Endothelial cell of umbilical vein (primary cell): ENCODE results near the gene BMPER. TPM values are rescaled to one million over a fixed set of nuclear protein-coding genes. Genes with fewer than 3 reads are reported as not detected.

Experiments used
- BruUV-seq: library from RNA; stranded (reverse); fragments of 400-500 nt; replicated peaks from 2 replicates; lab custom pipeline; 2021; lab: Mats Ljungman, UMichigan
- CTCF ChIA-PET: fragments of 300-600, 350-600 bp; sonication (Branson Sonifier 250); formaldehyde crosslinking; loops from one replicate; lab custom pipeline; 2021; ENCODE audit warnings: antibody characterized with exemption, inconsistent platforms; lab: Charles Lee
- POLR2A ChIA-PET: fragments of 300-600, 350-600 bp; sonication (Branson Sonifier 250); formaldehyde crosslinking; loops from one replicate; lab custom pipeline; 2021; ENCODE audit warnings: antibody characterized with exemption, inconsistent platforms; lab: Charles Lee
- DNase-seq: peaks from one replicate; pipeline ENCODE4 v3.0.0-alpha.2; 2011; ENCODE audit warnings: low read depth, low spot score
- FAIRE-seq: peaks from 2 replicates; lab custom pipeline; 2011; peaks lifted over from hg19 to GRCh38; lab: Jason Lieb, UNC
- H2AFZ ChIP-seq: 2 replicates; pipeline ENCODE4 v1.6.0; 2012; ENCODE audit warnings: low read depth, low read length, control low read depth, inconsistent platforms
- H3K27ac ChIP-seq: 2 replicates; pipeline ENCODE4 v1.5.1; 2011; ENCODE audit warnings: low read depth, mild to moderate bottlenecking, control low read depth, low read length, moderate library complexity; ENCODE audit not compliant: insufficient read depth
- H3K27me3 ChIP-seq, 2 experiments: 2 replicates each; pipeline versions ENCODE4 v1.6.0 to v1.6.1; 2011; ENCODE audit warnings: low read length in 2 of 2, mixed read lengths in 1 of 2; ENCODE audit not compliant: control insufficient read depth in 2 of 2, insufficient read depth in 2 of 2
- H3K36me3 ChIP-seq, 2 experiments: 2 replicates in 1 of 2; 3 replicates in 1 of 2; pipeline ENCODE4 v1.5.1; 2011; ENCODE audit warnings: low read length in 2 of 2, mild to moderate bottlenecking in 1 of 2, moderate library complexity in 1 of 2; ENCODE audit not compliant: control insufficient read depth in 2 of 2, insufficient read depth in 2 of 2; ENCODE audit errors: extremely low read depth in 1 of 2
- H3K4me1 ChIP-seq: 3 replicates; pipeline ENCODE4 v1.5.1; 2011; ENCODE audit warnings: mild to moderate bottlenecking, low read length; ENCODE audit not compliant: control insufficient read depth, insufficient read depth; ENCODE audit errors: extremely low read depth
- H3K4me2 ChIP-seq: 2 replicates; pipeline ENCODE4 v1.6.1; 2011; ENCODE audit warnings: low read length, control low read depth, mixed read lengths; ENCODE audit not compliant: insufficient read depth
- H3K4me3 ChIP-seq, 3 experiments: fragments of 200-600 bp in 1 of 3; sonication (generic), shearing (Covaris generic) in 1 of 3; replicated peaks in 1 of 3; 2 replicates each; pipeline ENCODE4 v1.5.1; 2011 to 2016; ENCODE audit warnings: control low read depth in 3 of 3, low read length in 3 of 3, mild to moderate bottlenecking in 2 of 3, inconsistent platforms in 1 of 3, low read depth in 1 of 3, moderate library complexity in 1 of 3; ENCODE audit not compliant: insufficient read depth in 1 of 3
- H3K79me2 ChIP-seq: 2 replicates; pipeline ENCODE4 v1.6.0; 2012; ENCODE audit warnings: low read length, inconsistent platforms; ENCODE audit not compliant: control insufficient read depth, insufficient read depth
- H3K9ac ChIP-seq: replicated peaks from 2 replicates; pipeline ENCODE3; 2011; ENCODE audit warnings: low read length, control low read depth; ENCODE audit not compliant: insufficient read depth; ENCODE audit errors: extremely low read depth
- H3K9me1 ChIP-seq: replicated peaks from 3 replicates; pipeline ENCODE4 v1.6.0; 2011; ENCODE audit warnings: mild to moderate bottlenecking, low read length; ENCODE audit not compliant: control insufficient read depth, insufficient read depth; ENCODE audit errors: extremely low read depth
- H3K9me3 ChIP-seq: replicated peaks from 2 replicates; pipeline ENCODE4 v1.5.1; 2012; ENCODE audit warnings: low read length, inconsistent platforms; ENCODE audit not compliant: control insufficient read depth, insufficient read depth
- H4K20me1 ChIP-seq: replicated peaks from 2 replicates; pipeline ENCODE3; 2011; ENCODE audit warnings: mild to moderate bottlenecking, low read length; ENCODE audit not compliant: control insufficient read depth, insufficient read depth; ENCODE audit errors: extremely low read depth
- CTCF ChIP-seq, 2 donors: IDR thresholded peaks; 1 replicate in 1 of 2; 2 replicates in 1 of 2; pipeline ENCODE4 v1.5.1; 2011; ENCODE audit warnings: low read length in 2 of 2, mild to moderate bottlenecking in 2 of 2, moderate library complexity in 2 of 2, control low read depth in 1 of 2, inconsistent platforms in 1 of 2, low read depth in 1 of 2; ENCODE audit not compliant: insufficient read depth in 1 of 2; ENCODE audit errors: extremely low read depth in 1 of 2
- EZH2 ChIP-seq: IDR thresholded peaks from 2 replicates; pipeline ENCODE4 v1.6.1; 2012; ENCODE audit warnings: borderline replicate concordance, low read depth, mild to moderate bottlenecking, moderate library complexity, low read length, inconsistent platforms; ENCODE audit not compliant: severe bottlenecking
- FOS ChIP-seq: IDR thresholded peaks from 2 replicates; pipeline ENCODE4 v1.6.1; 2011; ENCODE audit warnings: mild to moderate bottlenecking, low read length, moderate library complexity, borderline replicate concordance; ENCODE audit not compliant: insufficient read depth
- GATA2 ChIP-seq: IDR thresholded peaks from 2 replicates; pipeline ENCODE4 v1.7.0; 2011; ENCODE audit warnings: low read depth, mild to moderate bottlenecking, moderate library complexity, mixed read lengths, low read length; ENCODE audit not compliant: insufficient read length, insufficient read depth
- JUN ChIP-seq: IDR thresholded peaks from 2 replicates; pipeline ENCODE4 v1.6.1; 2011; ENCODE audit warnings: borderline replicate concordance, low read depth; ENCODE audit not compliant: insufficient read length, insufficient read depth
- MAX ChIP-seq: IDR thresholded peaks from 2 replicates; pipeline ENCODE4 v1.6.1; 2011; ENCODE audit not compliant: insufficient read depth, insufficient read length
- MYC ChIP-seq: IDR thresholded peaks from one replicate; pipeline ENCODE4 v1.6.1; 2011; ENCODE audit warnings: mild to moderate bottlenecking, low read depth, low read length
- POLR2A ChIP-seq: IDR thresholded peaks from 2 replicates; pipeline ENCODE4 v1.6.1; 2012; ENCODE audit warnings: low read depth, mild to moderate bottlenecking, control low read depth, low read length
- POLR2AphosphoS5 ChIP-seq: IDR thresholded peaks from 2 replicates; pipeline ENCODE4 v1.6.1; 2012; ENCODE audit warnings: low read depth, mild to moderate bottlenecking, control low read depth, low read length, moderate library complexity; ENCODE audit not compliant: insufficient read depth
- dilution Hi-C: fragments of 300-500 bp; cut with MboI; formaldehyde crosslinking; loops from one replicate; pipeline ENCODE4 v1.15.0; 2019; ENCODE audit warnings: low sequenced_read_pairs; ENCODE audit not compliant: extremely low pct_ligation_motif_present
- intact Hi-C: fragments of 100-400 bp; cut with micrococcal nuclease; formaldehyde crosslinking; loops from one replicate; pipeline ENCODE4 v1.10.0; 2022
- polyA plus RNA-seq, 4 experiments: library from polyadenylated mRNA; depleted of rRNA in 3 of 4; stranded (reverse) in 3 of 4; unstranded in 1 of 4; fragments of >200 nt; gene quantifications; 2 replicates each; pipeline versions ENCODE4 v1.2.1 to v1.2.3, GENCODE V29; 2011 to 2012; ENCODE audit warnings: missing spikeins in 1 of 4
- total RNA-seq: library from RNA; stranded (reverse); gene quantifications from 2 replicates; pipeline ENCODE4 v1.2.3, GENCODE V29; 2021

The BMPER gene
- total and polyA plus RNA-seq, 2 donors (not counting 3 experiments of a cell fraction or from before 2014, with no cell fraction given), result 0.10 to 0.13 TPM

GRCh38 chr7:33921216-33921938 is 16.0 kb downstream of the BMPER start:
- intact Hi-C loops (no loop called here), dilution Hi-C loops (no loop called here)
- DNase-seq (no peak), FAIRE-seq (no peak)
- POLR2A ChIA-PET, result no interaction called here
- Histone ChIP-seq H3K79me2 (no peaks in the 10 kb centered on the region), H2AFZ (no peak overlapping the region), H3K9ac (no peak overlapping the region), H3K9me1 (no peaks in the 10 kb centered on the region), H4K20me1 (no peaks in the 10 kb centered on the region), H3K27ac (no peak overlapping the region), H3K4me3 (no peak overlapping the region), H3K4me2 (no peak overlapping the region), H3K9me3 (no peaks in the 10 kb centered on the region), H3K27me3 (peaks cover 3% of the 10 kb centered on the region in 2 experiments), H3K36me3 (no peaks in the 10 kb centered on the region), H3K4me1 (no peaks in the 10 kb centered on the region)
- TF ChIP-seq FOS, result no peak
- TF ChIP-seq EZH2, result no peak
- no peak for TF ChIP-seq POLR2AphosphoS5
- TF ChIP-seq POLR2A, result no peak
- TF ChIP-seq CTCF (IDR thresholded peaks at IDR 0.05; ENCODE audit: extremely low read depth in 1 of 2, insufficient read depth in 1 of 2, low read depth in 1 of 2, low read length in 2 of 2), result no peak
- no peak for TF ChIP-seq GATA2
- TF ChIP-seq MYC, result no peak
- no peak for TF ChIP-seq JUN
- no peak for TF ChIP-seq MAX
- CTCF ChIA-PET, result interaction anchor here (1.0 to 3.0 kb wide), 6 partner anchors 11 to 674 kb away, joined by 4 to 40 read pairs (median 4); no protein-coding TSS in a partner anchor
- BruUV-seq, result no TSS peak
